ENCODE results near the gene CALR.
"Not testable (repeated sequence)": the region's sequence is repeated elsewhere in the genome, so short reads cannot be mapped to it uniquely, and the experiment has no call there.

CALR gene

DNA sequence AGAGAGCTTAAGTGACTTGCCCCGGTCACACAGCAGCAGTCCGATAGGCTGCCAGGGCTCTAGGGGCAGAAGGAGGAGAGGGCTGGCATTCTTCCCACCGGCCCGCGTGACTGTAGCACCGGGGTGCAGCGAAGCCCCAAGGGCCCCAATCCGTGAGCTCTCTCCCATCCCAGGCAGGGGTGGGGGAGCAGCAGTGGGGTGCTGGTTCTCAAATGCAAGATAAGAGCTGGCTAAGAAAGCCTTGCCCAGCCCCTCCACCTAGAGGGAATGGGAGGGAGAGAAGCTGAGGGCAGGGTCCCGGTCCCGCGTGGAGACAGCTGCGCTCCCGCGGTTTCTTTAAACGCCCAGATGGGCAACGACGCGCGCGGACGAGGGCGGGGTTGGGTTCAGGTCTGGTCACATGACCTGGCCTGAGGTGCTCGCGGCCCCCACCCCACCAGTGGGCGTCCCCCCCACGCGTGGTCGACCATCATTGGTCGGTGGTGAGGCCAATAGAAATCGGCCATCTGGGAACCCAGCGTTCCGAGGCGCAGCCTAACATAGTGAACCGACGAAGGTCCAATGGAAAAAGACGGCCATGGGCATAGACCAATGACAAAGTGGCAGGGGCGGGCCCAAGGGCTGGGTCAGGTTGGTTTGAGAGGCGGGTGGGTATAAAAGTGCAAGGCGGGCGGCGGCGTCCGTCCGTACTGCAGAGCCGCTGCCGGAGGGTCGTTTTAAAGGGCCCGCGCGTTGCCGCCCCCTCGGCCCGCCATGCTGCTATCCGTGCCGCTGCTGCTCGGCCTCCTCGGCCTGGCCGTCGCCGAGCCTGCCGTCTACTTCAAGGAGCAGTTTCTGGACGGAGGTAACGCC lies at the start of gene CALR:
CALR (plus strand) TSS at position 683 of the 852 bp plus-strand sequence; CDS start at position 754, 71 bp downstream.
- no peaks in the 10 kb centered on the region for H3K9me3 ChIP-seq (ENCODE audit: control insufficient read depth in 5 of 5, low read length in 5 of 5)
- H3K36me3 ChIP-seq (ENCODE audit: control insufficient read depth in 5 of 5, insufficient read depth in 5 of 5, low read length in 5 of 5): peaks cover 0 to 37% (median 29%) of the 10 kb centered on the region in 5 donors
- peak within 1 kb of the TSS; percentile 86 for H3K27ac ChIP-seq (ENCODE audit: low read depth, low read length)
- no peaks in the 10 kb centered on the region for H3K27me3 ChIP-seq (ENCODE audit: control insufficient read depth in 5 of 5, insufficient read depth in 4 of 5, low read length in 5 of 5)
- H3K4me3 ChIP-seq (ENCODE audit: low read depth in 1 of 5, low read length in 5 of 5): peak within 1 kb of the TSS; percentile 76 to 99 (median 93)
- peak within 1 kb of the TSS; percentile 81 to 98 (median 93) for H3K9ac ChIP-seq (ENCODE audit: low read length in 5 of 5)
- peaks cover 9 to 51% (median 41%) of the 10 kb centered on the region in 5 donors for H3K4me1 ChIP-seq (ENCODE audit: control insufficient read depth in 5 of 5, insufficient read depth in 5 of 5, low read length in 5 of 5)

DNA sequence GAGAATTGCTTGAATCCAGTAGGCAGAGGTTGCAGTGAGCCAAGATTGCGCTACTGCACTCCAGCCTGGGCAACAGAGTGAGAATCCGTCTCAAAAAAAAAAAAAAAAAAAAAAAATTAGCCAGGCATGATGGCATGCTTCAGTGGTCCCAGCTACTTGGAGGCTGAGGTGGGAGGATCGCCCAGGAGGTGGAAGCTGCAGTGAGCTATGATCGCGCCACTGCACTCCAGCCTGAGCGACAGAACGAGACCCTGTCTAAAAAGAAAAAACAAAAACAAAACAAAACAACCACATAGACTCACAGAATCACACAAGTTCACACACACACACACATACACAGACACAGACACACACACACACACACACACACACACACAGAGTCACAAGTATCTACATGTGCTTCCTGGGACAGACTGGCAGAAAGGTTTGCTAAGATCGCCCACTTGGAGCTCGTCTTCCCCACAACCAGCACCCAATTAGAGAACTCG lies 48.1 kb upstream of the CALR start:
- H3K27ac ChIP-seq (ENCODE audit: low read depth, low read length): peak overlapping the region; percentile 37
- H3K4me3 ChIP-seq (ENCODE audit: low read depth in 1 of 5, low read length in 5 of 5): peak overlapping the region; percentile 37 to 94 (median 56)
- H3K9ac ChIP-seq (ENCODE audit: low read length in 5 of 5); H3K9me3 ChIP-seq (ENCODE audit: control insufficient read depth in 5 of 5, low read length in 5 of 5): not testable (repeated sequence)
- peaks cover 0 to 26% (median 23%) of the 10 kb centered on the region in 5 donors for H3K4me1 ChIP-seq (ENCODE audit: control insufficient read depth in 5 of 5, insufficient read depth in 5 of 5, low read length in 5 of 5)
- H3K27me3 ChIP-seq (ENCODE audit: control insufficient read depth in 5 of 5, insufficient read depth in 4 of 5, low read length in 5 of 5): peaks cover 0 to 15% (median 2%) of the 10 kb centered on the region in 5 donors
- H3K36me3 ChIP-seq (ENCODE audit: control insufficient read depth in 5 of 5, insufficient read depth in 5 of 5, low read length in 5 of 5): peaks cover 0 to 20% (median 18%) of the 10 kb centered on the region in 5 donors

DNA sequence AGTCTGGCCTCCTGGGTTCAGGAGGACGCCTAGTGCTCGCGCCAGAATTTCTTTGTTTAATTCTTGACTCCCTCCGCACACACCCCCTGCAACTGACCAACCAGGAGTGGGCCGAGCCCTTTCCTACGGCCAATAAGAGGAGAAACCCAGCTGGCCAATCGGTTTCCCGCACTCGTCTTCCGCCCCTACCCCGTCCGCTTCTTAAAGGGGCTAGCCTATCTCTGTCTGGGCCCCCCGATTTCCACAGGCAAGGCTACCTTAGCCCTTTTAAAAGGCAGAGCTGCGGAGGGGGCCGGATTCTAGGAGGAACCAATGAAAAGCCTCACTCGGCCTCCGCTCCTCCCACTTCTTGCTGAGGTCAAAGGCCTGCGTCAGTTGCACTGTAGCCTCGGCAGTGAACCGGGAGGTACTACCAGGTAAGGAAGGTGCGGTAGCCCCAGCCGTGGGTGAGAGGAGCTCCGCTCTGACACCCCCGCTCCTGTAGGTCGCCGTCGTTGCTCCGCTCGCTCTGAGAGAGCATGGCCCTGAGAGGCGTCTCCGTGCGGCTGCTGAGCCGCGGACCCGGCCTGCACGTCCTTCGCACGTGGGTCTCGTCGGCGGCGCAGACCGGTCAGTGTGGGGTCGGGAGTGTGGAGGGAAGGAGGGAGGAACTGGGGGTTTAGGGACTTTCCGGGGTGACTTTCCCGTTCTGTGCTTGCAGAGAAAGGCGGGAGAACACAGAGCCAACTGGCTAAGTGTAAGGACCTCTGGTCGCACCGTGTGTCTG lies 47.4 kb upstream of the CALR start, which contains the start of gene GCDH:
GCDH (plus strand) TSS at position 374 of the 766 bp plus-strand sequence; CDS start at position 519, 145 bp downstream.
- Histone ChIP-seq H3K27ac (ENCODE audit: low read depth, low read length) (peak within 1 kb of the TSS; percentile 37), H3K9ac (ENCODE audit: low read length in 5 of 5) (peak within 1 kb of the TSS; percentile 38 to 90 (median 73)), H3K36me3 (ENCODE audit: control insufficient read depth in 5 of 5, insufficient read depth in 5 of 5, low read length in 5 of 5) (peaks cover 0 to 22% (median 18%) of the 10 kb centered on the region in 5 donors), H3K4me3 (ENCODE audit: low read depth in 1 of 5, low read length in 5 of 5) (peak within 1 kb of the TSS; percentile 76 to 97 (median 88)), H3K9me3 (ENCODE audit: control insufficient read depth in 5 of 5, low read length in 5 of 5) (no peaks in the 10 kb centered on the region), H3K27me3 (ENCODE audit: control insufficient read depth in 5 of 5, insufficient read depth in 4 of 5, low read length in 5 of 5) (peaks cover 0 to 11% (median under 1%) of the 10 kb centered on the region in 5 donors), H3K4me1 (ENCODE audit: control insufficient read depth in 5 of 5, insufficient read depth in 5 of 5, low read length in 5 of 5) (peaks cover 0 to 20% (median 17%) of the 10 kb centered on the region in 5 donors)

DNA sequence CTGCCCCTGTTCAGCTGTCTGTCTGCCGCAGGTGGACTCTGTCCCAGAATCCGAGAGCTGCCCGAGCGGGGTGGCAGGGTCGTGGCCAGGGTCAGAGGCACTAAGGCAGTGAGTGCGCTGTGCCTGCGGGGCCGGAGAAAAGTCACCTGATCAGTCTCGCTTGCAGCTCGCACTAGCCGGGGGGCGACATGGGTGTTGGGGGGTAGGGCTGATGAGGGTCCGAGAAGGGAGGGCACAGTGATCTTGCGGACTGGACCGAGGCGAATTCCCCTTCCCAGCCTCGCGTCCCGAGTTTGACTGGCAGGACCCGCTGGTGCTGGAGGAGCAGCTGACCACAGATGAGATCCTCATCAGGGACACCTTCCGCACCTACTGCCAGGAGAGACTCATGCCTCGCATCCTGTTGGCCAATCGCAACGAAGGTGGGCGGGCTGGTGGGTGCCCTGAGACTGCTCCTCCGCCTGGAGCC lies 46.8 kb upstream of the CALR start:
- H3K9me3 ChIP-seq (ENCODE audit: control insufficient read depth in 5 of 5, low read length in 5 of 5): no peaks in the 10 kb centered on the region
- H3K27ac ChIP-seq (ENCODE audit: low read depth, low read length): peak overlapping the region; percentile 37
- H3K4me1 ChIP-seq (ENCODE audit: control insufficient read depth in 5 of 5, insufficient read depth in 5 of 5, low read length in 5 of 5): peaks cover 0 to 19% (median 17%) of the 10 kb centered on the region in 5 donors
- H3K27me3 ChIP-seq (ENCODE audit: control insufficient read depth in 5 of 5, insufficient read depth in 4 of 5, low read length in 5 of 5): peaks cover 0 to 6% (median 0%) of the 10 kb centered on the region in 5 donors
- H3K4me3 ChIP-seq (ENCODE audit: low read depth in 1 of 5, low read length in 5 of 5): peak overlapping the region; percentile 76 to 97 (median 88)
- peak overlapping the region in 4 of 5 donors; percentile 72 to 90 (median 81) for H3K9ac ChIP-seq (ENCODE audit: low read length in 5 of 5)
- H3K36me3 ChIP-seq (ENCODE audit: control insufficient read depth in 5 of 5, insufficient read depth in 5 of 5, low read length in 5 of 5): peaks cover 0 to 29% (median 25%) of the 10 kb centered on the region in 5 donors

DNA sequence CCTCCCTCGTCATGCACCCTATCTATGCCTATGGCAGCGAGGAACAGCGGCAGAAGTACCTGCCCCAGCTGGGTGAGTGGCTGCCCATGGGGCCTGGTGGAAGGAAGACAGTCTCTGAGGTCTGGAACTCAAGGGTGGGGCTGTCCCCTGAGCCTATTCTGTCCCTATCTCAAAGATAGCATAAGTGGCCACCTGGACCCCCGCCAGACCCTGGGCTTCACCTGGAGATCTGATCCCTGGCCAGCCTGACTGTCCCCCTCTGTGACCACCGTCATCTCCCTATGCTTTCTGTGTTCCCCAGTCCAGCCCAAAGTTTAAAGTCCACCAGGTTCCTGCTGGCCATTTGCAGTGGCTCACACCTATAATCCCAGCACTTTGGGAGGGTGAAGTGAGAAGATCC lies 44.8 kb upstream of the CALR start:
- Histone ChIP-seq H3K4me1 (ENCODE audit: control insufficient read depth in 5 of 5, insufficient read depth in 5 of 5, low read length in 5 of 5) (peaks cover 0 to 19% (median 17%) of the 10 kb centered on the region in 5 donors), H3K27me3 (ENCODE audit: control insufficient read depth in 5 of 5, insufficient read depth in 4 of 5, low read length in 5 of 5) (no peaks in the 10 kb centered on the region)

DNA sequence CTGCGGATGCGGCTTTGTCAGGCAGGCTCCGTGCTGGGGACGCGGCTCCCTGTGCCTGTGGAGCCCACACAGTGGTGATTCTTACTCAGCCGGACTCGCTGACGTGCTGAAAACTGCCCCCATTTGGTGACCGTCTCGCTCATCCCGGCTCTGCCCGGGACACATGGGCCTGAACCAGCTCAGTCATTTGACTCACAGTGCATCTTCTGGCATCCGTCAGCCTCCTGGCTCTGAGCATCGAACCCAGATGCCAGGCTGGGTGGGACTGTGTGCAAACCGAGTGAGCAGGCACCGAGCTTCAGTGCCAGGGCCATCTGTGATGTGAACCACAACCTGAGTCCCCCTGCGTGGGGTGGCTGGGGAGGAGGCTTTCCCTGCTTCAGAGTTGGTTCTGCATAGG lies 41.9 kb upstream of the CALR start:
- H3K36me3 ChIP-seq (ENCODE audit: control insufficient read depth in 5 of 5, insufficient read depth in 5 of 5, low read length in 5 of 5): peaks cover 0 to 57% (median 51%) of the 10 kb centered on the region in 5 donors
- H3K4me1 ChIP-seq (ENCODE audit: control insufficient read depth in 5 of 5, insufficient read depth in 5 of 5, low read length in 5 of 5): peaks cover 0 to 9% (median 7%) of the 10 kb centered on the region in 5 donors
- H3K9ac ChIP-seq (ENCODE audit: low read length in 5 of 5): no peak overlapping the region
- no peaks in the 10 kb centered on the region for H3K9me3 ChIP-seq (ENCODE audit: control insufficient read depth in 5 of 5, low read length in 5 of 5)
- no peaks in the 10 kb centered on the region for H3K27me3 ChIP-seq (ENCODE audit: control insufficient read depth in 5 of 5, insufficient read depth in 4 of 5, low read length in 5 of 5)
- no peak overlapping the region for H3K4me3 ChIP-seq (ENCODE audit: low read depth in 1 of 5, low read length in 5 of 5)
- H3K27ac ChIP-seq (ENCODE audit: low read depth, low read length): no peak overlapping the region

More for the DNA sequence above, 44.8 kb upstream of the CALR start:
- Histone ChIP-seq H3K9me3 (ENCODE audit: control insufficient read depth in 5 of 5, low read length in 5 of 5) (no peaks in the 10 kb centered on the region), H3K9ac (ENCODE audit: low read length in 5 of 5) (no peak overlapping the region), H3K36me3 (ENCODE audit: control insufficient read depth in 5 of 5, insufficient read depth in 5 of 5, low read length in 5 of 5) (peaks cover 0 to 44% (median 39%) of the 10 kb centered on the region in 5 donors), H3K4me3 (ENCODE audit: low read depth in 1 of 5, low read length in 5 of 5) (no peak overlapping the region), H3K27ac (ENCODE audit: low read depth, low read length) (no peak overlapping the region)

DNA sequence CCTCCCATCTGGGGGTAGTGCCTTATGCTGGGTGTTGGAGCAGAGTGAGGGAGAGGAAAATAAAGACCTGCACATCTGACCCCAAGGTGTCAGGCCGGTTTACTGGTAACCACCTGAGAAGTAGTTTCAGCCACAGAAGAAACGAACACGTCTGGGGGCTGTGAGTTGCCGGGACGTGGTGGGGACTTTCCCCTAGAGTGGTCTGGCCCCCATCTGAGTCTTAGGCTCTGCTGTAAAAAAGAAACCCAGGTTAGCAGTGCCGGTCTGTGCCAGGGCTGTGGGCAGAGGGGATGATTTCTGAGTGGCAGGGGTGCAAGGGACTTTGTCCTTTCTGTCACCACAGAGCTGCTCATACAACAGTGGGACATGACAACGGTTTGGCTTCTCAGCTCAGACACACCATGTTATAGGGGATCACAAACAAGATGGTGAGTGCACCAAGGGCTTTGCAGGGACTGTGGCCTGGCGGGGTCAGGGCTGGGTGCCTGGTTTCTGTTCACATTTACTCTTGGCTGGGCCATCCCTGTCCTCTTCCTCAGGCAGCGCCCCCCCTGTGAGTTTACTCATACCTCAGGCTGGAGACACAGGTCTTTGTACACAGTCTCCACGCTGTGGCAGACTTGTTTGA lies 38.4 kb upstream of the CALR start:
- no peak overlapping the region for H3K4me3 ChIP-seq (ENCODE audit: low read depth in 1 of 5, low read length in 5 of 5)
- H3K9ac ChIP-seq (ENCODE audit: low read length in 5 of 5): no peak overlapping the region
- no peak overlapping the region for H3K27ac ChIP-seq (ENCODE audit: low read depth, low read length)
- H3K36me3 ChIP-seq (ENCODE audit: control insufficient read depth in 5 of 5, insufficient read depth in 5 of 5, low read length in 5 of 5): peaks cover 0 to 37% (median 34%) of the 10 kb centered on the region in 5 donors
- H3K9me3 ChIP-seq (ENCODE audit: control insufficient read depth in 5 of 5, low read length in 5 of 5): no peaks in the 10 kb centered on the region
- H3K4me1 ChIP-seq (ENCODE audit: control insufficient read depth in 5 of 5, insufficient read depth in 5 of 5, low read length in 5 of 5): no peaks in the 10 kb centered on the region
- no peaks in the 10 kb centered on the region for H3K27me3 ChIP-seq (ENCODE audit: control insufficient read depth in 5 of 5, insufficient read depth in 4 of 5, low read length in 5 of 5)

DNA sequence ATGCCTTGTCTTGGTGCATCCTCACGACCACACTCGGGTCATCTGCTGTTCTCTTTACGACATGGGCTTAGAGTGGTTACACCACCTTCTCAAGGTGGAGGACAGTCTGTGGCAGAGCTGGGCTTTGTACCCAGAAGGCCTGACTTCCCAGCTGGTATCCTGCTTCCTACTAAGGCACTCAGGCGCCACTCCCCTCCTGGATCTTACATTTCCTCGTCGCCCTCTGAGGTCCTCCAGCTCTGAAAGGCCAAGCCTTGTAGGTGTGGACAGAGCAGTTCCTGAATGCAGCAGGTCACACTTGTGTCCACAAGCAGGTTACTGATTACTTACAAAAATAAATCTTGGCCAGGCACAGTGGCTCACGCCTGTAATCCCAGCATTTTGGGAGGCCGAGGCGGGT lies 31.2 kb upstream of the CALR start:
- H3K9ac ChIP-seq (ENCODE audit: low read length in 5 of 5): no peak overlapping the region
- H3K4me3 ChIP-seq (ENCODE audit: low read depth in 1 of 5, low read length in 5 of 5): no peak overlapping the region
- H3K4me1 ChIP-seq (ENCODE audit: control insufficient read depth in 5 of 5, insufficient read depth in 5 of 5, low read length in 5 of 5): peaks cover 0 to 2% (median under 1%) of the 10 kb centered on the region in 5 donors
- no peak overlapping the region for H3K27ac ChIP-seq (ENCODE audit: low read depth, low read length)
- H3K27me3 ChIP-seq (ENCODE audit: control insufficient read depth in 5 of 5, insufficient read depth in 4 of 5, low read length in 5 of 5): no peaks in the 10 kb centered on the region
- H3K9me3 ChIP-seq (ENCODE audit: control insufficient read depth in 5 of 5, low read length in 5 of 5): no peaks in the 10 kb centered on the region
- H3K36me3 ChIP-seq (ENCODE audit: control insufficient read depth in 5 of 5, insufficient read depth in 5 of 5, low read length in 5 of 5): peaks cover 0 to 3% (median 0%) of the 10 kb centered on the region in 5 donors

DNA sequence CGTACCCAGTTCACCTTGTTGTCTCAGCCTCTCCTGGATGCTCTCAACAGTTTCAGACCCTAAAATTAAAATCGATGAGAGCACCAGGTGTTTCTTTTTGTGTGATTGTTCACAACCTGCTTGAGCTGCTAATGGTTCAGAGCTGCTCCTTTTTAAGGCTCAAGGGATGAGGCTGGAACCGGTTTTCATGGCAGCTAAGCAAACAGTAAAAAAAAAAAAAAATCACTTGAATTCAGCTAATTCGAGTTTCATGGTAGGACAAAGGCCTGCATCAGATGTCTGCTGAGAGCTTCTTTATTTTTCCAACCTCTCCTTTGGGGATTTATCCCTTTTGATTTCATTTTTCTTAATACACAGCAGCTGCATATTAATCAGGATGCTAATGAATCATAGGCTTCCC lies 25.8 kb upstream of the CALR start:
- H3K36me3 ChIP-seq (ENCODE audit: control insufficient read depth in 5 of 5, insufficient read depth in 5 of 5, low read length in 5 of 5): no peaks in the 10 kb centered on the region
- H3K27ac ChIP-seq (ENCODE audit: low read depth, low read length): no peak overlapping the region
- no peaks in the 10 kb centered on the region for H3K9me3 ChIP-seq (ENCODE audit: control insufficient read depth in 5 of 5, low read length in 5 of 5)
- H3K4me1 ChIP-seq (ENCODE audit: control insufficient read depth in 5 of 5, insufficient read depth in 5 of 5, low read length in 5 of 5): peaks cover 4 to 23% (median 22%) of the 10 kb centered on the region in 5 donors
- no peaks in the 10 kb centered on the region for H3K27me3 ChIP-seq (ENCODE audit: control insufficient read depth in 5 of 5, insufficient read depth in 4 of 5, low read length in 5 of 5)
- peak overlapping the region in 3 of 5 donors; percentile 16 to 48 (median 26) for H3K9ac ChIP-seq (ENCODE audit: low read length in 5 of 5)
- peak overlapping the region in 4 of 5 donors; percentile 34 to 49 (median 40) for H3K4me3 ChIP-seq (ENCODE audit: low read depth in 1 of 5, low read length in 5 of 5)
